ENCODE data around the gene POLDIP2.

Gene POLDIP2

DNA sequence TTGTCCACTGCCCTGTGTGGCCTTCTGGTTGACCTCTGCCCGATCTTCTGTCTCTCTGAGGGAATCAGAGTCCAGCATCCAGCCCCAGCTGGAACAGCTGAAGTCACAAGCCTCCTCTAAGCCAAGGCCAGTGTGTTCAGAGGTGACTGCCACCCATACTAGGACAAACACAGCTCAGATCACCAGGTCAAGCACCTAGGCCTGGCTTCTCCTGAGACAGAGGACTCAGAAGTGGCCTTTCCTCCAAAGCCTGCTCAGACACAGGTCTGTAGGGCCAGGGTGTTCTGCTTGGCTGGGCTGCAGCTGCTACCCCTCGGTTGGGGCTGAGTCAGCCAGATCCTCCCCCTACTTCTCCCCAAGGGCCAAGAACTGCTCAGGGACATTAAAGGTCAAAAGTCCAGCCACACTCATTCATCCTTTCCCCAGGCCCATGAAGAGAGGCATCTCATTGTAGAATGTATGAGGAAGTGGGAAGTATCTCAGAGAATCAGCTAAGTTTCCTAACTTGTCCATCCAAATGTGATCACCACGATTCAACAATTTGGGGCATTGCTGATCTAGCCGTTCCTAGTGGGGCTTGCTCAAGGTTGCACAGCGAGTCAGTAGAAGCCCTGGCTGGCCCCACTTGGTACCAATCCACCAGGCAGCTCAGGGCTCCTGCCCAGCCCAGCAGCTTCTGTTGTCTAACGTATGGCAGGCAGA lies 41.1 kb upstream of the POLDIP2 start:
- ATAC-seq (ENCODE audit: insufficient read depth, low read depth) (no peak), DNase-seq (no peak)
- Histone ChIP-seq H4K20me1 (ENCODE audit: insufficient read depth, low read length) (no peaks in the 10 kb centered on the region), H2AFZ (ENCODE audit: low read depth, low read length) (no peak overlapping the region), H3K27me3 (ENCODE audit: insufficient read depth, low read length, poor library complexity) (no peaks in the 10 kb centered on the region), H3K4me3 (ENCODE audit: low read depth in 1 of 2, low read length in 2 of 2) (no peak overlapping the region), H3K36me3 (ENCODE audit: insufficient read depth, low read length) (no peaks in the 10 kb centered on the region), H3K9me3 (ENCODE audit: insufficient read depth, low read length, severe bottlenecking) (no peaks in the 10 kb centered on the region), H3K4me1 (ENCODE audit: insufficient read depth, low read length) (no peaks in the 10 kb centered on the region), H3K4me2 (ENCODE audit: insufficient read depth, low read length) (no peak overlapping the region), H3K9ac (ENCODE audit: low read depth, low read length) (no peak overlapping the region), H3K27ac (ENCODE audit: low read length) (no peak overlapping the region), H3K79me2 (ENCODE audit: insufficient read depth, low read length) (no peaks in the 10 kb centered on the region)
- no peak for TF ChIP-seq EZH2 (IDR thresholded peaks at IDR 0.05; ENCODE audit: borderline replicate concordance, low read depth, low read length, severe bottlenecking)
- TF ChIP-seq, protein P1, sequence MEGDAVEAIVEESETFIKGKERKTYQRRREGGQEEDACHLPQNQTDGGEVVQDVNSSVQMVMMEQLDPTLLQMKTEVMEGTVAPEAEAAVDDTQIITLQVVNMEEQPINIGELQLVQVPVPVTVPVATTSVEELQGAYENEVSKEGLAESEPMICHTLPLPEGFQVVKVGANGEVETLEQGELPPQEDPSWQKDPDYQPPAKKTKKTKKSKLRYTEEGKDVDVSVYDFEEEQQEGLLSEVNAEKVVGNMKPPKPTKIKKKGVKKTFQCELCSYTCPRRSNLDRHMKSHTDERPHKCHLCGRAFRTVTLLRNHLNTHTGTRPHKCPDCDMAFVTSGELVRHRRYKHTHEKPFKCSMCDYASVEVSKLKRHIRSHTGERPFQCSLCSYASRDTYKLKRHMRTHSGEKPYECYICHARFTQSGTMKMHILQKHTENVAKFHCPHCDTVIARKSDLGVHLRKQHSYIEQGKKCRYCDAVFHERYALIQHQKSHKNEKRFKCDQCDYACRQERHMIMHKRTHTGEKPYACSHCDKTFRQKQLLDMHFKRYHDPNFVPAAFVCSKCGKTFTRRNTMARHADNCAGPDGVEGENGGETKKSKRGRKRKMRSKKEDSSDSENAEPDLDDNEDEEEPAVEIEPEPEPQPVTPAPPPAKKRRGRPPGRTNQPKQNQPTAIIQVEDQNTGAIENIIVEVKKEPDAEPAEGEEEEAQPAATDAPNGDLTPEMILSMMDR (IDR thresholded peaks at IDR 0.05; ENCODE audit: borderline replicate concordance, extremely low read depth, low read length, poor library complexity, severe bottlenecking) = no peak

DNA sequence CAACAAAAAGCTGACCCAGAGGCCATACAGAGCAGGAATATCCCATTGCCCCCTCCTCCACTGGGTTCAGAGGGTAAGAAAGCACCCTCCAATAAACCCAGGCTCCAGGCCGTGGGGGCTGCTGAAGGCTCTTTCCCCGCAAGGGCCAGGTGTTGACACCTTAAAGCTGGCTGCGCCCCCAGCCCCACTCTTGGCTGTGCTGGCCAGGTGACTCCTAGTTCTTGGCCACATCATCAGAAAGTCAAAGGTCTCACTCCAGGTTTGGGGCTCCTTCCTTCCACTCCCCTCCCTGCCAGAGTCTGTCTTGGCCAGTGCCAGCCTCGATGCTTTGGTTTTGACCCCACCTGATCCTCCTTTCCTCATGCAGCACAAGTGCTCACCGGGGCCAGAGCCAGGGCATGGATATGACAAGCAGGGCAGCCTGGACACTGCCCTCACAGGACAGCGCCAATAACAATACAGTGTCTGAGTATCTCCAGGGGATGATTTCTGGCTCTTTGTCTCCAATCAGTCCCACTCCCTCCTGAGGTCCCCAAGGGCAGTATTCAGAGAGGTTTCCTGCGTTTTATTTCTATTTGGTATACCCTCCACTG lies 40.5 kb upstream of the POLDIP2 start:
- Histone ChIP-seq H3K9me3 (ENCODE audit: insufficient read depth, low read length, severe bottlenecking) (no peaks in the 10 kb centered on the region), H3K27me3 (ENCODE audit: insufficient read depth, low read length, poor library complexity) (no peaks in the 10 kb centered on the region), H3K4me2 (ENCODE audit: insufficient read depth, low read length) (no peak overlapping the region), H3K36me3 (ENCODE audit: insufficient read depth, low read length) (no peaks in the 10 kb centered on the region), H3K4me3 (ENCODE audit: low read depth in 1 of 2, low read length in 2 of 2) (no peak overlapping the region), H3K4me1 (ENCODE audit: insufficient read depth, low read length) (no peaks in the 10 kb centered on the region), H3K27ac (ENCODE audit: low read length) (no peak overlapping the region), H2AFZ (ENCODE audit: low read depth, low read length) (no peak overlapping the region), H3K9ac (ENCODE audit: low read depth, low read length) (no peak overlapping the region), H3K79me2 (ENCODE audit: insufficient read depth, low read length) (no peaks in the 10 kb centered on the region), H4K20me1 (ENCODE audit: insufficient read depth, low read length) (no peaks in the 10 kb centered on the region)
- no peak for DNase-seq
- TF ChIP-seq, protein P1 (IDR thresholded peaks at IDR 0.05; ENCODE audit: borderline replicate concordance, extremely low read depth, low read length, poor library complexity, severe bottlenecking) = no peak
- no peak for ATAC-seq (ENCODE audit: insufficient read depth, low read depth)

DNA sequence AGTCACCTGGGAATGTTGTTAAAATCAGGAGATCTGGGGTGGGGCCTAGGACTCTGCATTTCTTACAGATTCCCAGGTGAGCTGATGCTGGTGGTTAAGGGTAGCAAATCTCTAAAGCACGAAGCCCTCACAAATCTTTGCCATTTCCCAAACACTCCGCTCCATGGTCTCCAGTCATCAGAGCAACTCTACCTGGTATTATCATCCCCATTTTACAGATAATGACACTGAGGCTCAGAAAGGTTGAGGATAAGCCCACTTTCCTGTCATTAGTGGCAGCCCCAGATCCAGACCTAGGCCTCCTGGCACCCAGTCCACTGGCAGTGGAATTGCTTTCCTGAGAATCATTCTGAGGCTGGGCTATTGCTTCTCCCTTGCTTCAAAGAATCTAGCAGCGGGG lies 39.9 kb upstream of the POLDIP2 start:
- H3K4me2 ChIP-seq (ENCODE audit: insufficient read depth, low read length) = no peak overlapping the region
- no peak overlapping the region for H3K27ac ChIP-seq (ENCODE audit: low read length)
- H3K9me3 ChIP-seq (ENCODE audit: insufficient read depth, low read length, severe bottlenecking) = no peaks in the 10 kb centered on the region
- no peak overlapping the region for H3K9ac ChIP-seq (ENCODE audit: low read depth, low read length)
- ATAC-seq (ENCODE audit: insufficient read depth, low read depth) (no peak), DNase-seq (no peak)
- H3K27me3 ChIP-seq (ENCODE audit: insufficient read depth, low read length, poor library complexity) = no peaks in the 10 kb centered on the region
- no peaks in the 10 kb centered on the region for H3K4me1 ChIP-seq (ENCODE audit: insufficient read depth, low read length)
- H3K4me3 ChIP-seq (ENCODE audit: low read depth in 1 of 2, low read length in 2 of 2) = no peak overlapping the region
- TF ChIP-seq EZH2 (IDR thresholded peaks at IDR 0.05; ENCODE audit: borderline replicate concordance, low read depth, low read length, severe bottlenecking) = no peak
- TF ChIP-seq, protein P1 (IDR thresholded peaks at IDR 0.05; ENCODE audit: borderline replicate concordance, extremely low read depth, low read length, poor library complexity, severe bottlenecking) = no peak
- H2AFZ ChIP-seq (ENCODE audit: low read depth, low read length) = no peak overlapping the region
- no peaks in the 10 kb centered on the region for H4K20me1 ChIP-seq (ENCODE audit: insufficient read depth, low read length)
- no peaks in the 10 kb centered on the region for H3K36me3 ChIP-seq (ENCODE audit: insufficient read depth, low read length)
- H3K79me2 ChIP-seq (ENCODE audit: insufficient read depth, low read length) = no peaks in the 10 kb centered on the region
